A673 (cell line): ENCODE results near the gene MATK.

ENCODE experiments used
- CTCF ChIP-seq: fragments of 300-800, 200-600 bp; sonication (generic); conservative IDR thresholded peaks from 2 replicates; pipeline ENCODE4 v1.5.1; 2017; ENCODE audit warnings: low read depth, mild to moderate bottlenecking, antibody characterized with exemption, low read length, moderate library complexity, mixed read lengths
- EZH2 ChIP-seq: fragments of 200-600 bp; sonication (generic); IDR thresholded peaks from 2 replicates; pipeline ENCODE4 v1.6.1; 2017; ENCODE audit warnings: borderline replicate concordance, low read depth, mild to moderate bottlenecking, mixed read lengths, antibody characterized with exemption, low read length; ENCODE audit not compliant: poor library complexity, severe bottlenecking

GRCh38 chr19:3752492-3752891 lies 33.7 kb downstream of the MATK start:
- TF ChIP-seq CTCF (no peak), EZH2 (no peak)
